Left renal pelvis (tissue), 4 donors: ENCODE measurements around the gene DUSP14. TPM values are rescaled to one million over a fixed set of nuclear protein-coding genes. Genes with fewer than 3 reads are reported as not detected.

Source experiments
- DNase-seq, 4 donors: peaks; one replicate each; pipeline ENCODE4 v3.0.0-alpha.2; 2013; ENCODE audit warnings: low read depth in 4 of 4, low spot score in 3 of 4
- polyA plus RNA-seq, 4 donors: library from polyadenylated mRNA; unstranded; fragments of 120-200 nt; gene quantifications; one replicate each; pipeline ENCODE4 v1.2.1, GENCODE V29; 2013; ENCODE audit not compliant: insufficient read length in 4 of 4

Gene DUSP14
- polyA plus RNA-seq, 4 donors: 13.1 to 17.1 (median 13.4) TPM

GRCh38 chr17:37512442-37513068 lies 22.9 kb downstream of the DUSP14 start:
- DNase-seq: no peak

GRCh38 chr17:37513711-37514110 lies 24.0 kb downstream of the DUSP14 start:
- no peak for DNase-seq

GRCh38 chr17:37516127-37516571 lies 26.5 kb downstream of the DUSP14 start:
- no peak for DNase-seq

- DNase-seq: no peak
These were observed 28.2 kb downstream of the DUSP14 start for GRCh38 chr17:37517881-37518280.

- no peak for DNase-seq
These were observed 29.1 kb downstream of the DUSP14 start for GRCh38 chr17:37518826-37519225.

GRCh38 chr17:37519251-37519985 lies 29.7 kb downstream of the DUSP14 start:
- DNase-seq: no peak

GRCh38 chr17:37520174-37520573 lies 30.5 kb downstream of the DUSP14 start:
- DNase-seq: no peak

GRCh38 chr17:37521821-37522220 lies 32.1 kb downstream of the DUSP14 start:
- no peak for DNase-seq

GRCh38 chr17:37523715-37524219 lies 34.1 kb downstream of the DUSP14 start:
- no peak for DNase-seq

- DNase-seq: peak in 3 of 4 donors; percentile 18 to 26 (median 24)
These were observed 37.7 kb downstream of the DUSP14 start for GRCh38 chr17:37527249-37527851.

GRCh38 chr17:37530420-37530819 lies 40.7 kb downstream of the DUSP14 start:
- DNase-seq: no peak

- no peak for DNase-seq
These were observed 43.1 kb downstream of the DUSP14 start for GRCh38 chr17:37532756-37533155.

GRCh38 chr17:37535906-37536305 lies 46.2 kb downstream of the DUSP14 start:
- DNase-seq: no peak

- DNase-seq: no peak
These were observed 49.4 kb downstream of the DUSP14 start for GRCh38 chr17:37538981-37539659.

GRCh38 chr17:37541880-37542660 lies 52.4 kb downstream of the DUSP14 start:
- no peak for DNase-seq

- no peak for DNase-seq
These were observed 54.0 kb downstream of the DUSP14 start for GRCh38 chr17:37543637-37544052.

- DNase-seq: no peak
These were observed 55.8 kb downstream of the DUSP14 start for GRCh38 chr17:37545486-37545885.

- no peak for DNase-seq
These were observed 56.6 kb downstream of the DUSP14 start for GRCh38 chr17:37546302-37546701.

GRCh38 chr17:37547986-37548385 lies 58.3 kb downstream of the DUSP14 start:
- no peak for DNase-seq

- no peak for DNase-seq
These were observed 62.1 kb downstream of the DUSP14 start for GRCh38 chr17:37551788-37552187.
